HEK293 (cell line): ENCODE results near the gene KCTD15.
A peak's percentile ranks its signal among the peaks of the same experiment; 100 is the strongest.

Experiments used
- CTCF ChIA-PET: fragments of 350-600 bp; formaldehyde crosslinking; extraction: SDS; loops from one replicate; lab custom pipeline; 2021; ENCODE audit warnings: antibody characterized with exemption; lab: Yijun Ruan, JAX
- POLR2A ChIA-PET: fragments of 300-600 bp; formaldehyde crosslinking; extraction: SDS; loops from one replicate; lab custom pipeline; 2020; ENCODE audit warnings: antibody characterized with exemption, inconsistent platforms; lab: Yijun Ruan, JAX
- H3K27ac ChIP-seq: fragments of 200-500 bp; sonication (Bioruptor generic); 2 replicates; pipeline ENCODE4 v1.5.1; 2014; ENCODE audit warnings: low read depth, low read length, control low read depth, inconsistent platforms; ENCODE audit errors: extremely low read depth
- H3K36me3 ChIP-seq, 2 experiments: fragments of 200-500 bp in 1 of 2; sonication (Bioruptor generic) in 1 of 2; 1 replicate in 1 of 2; 2 replicates in 1 of 2; pipeline ENCODE4 v1.5.1; 2014 to 2017; ENCODE audit warnings: inconsistent platforms in 2 of 2, low read length in 2 of 2; ENCODE audit not compliant: control insufficient read depth in 2 of 2, insufficient read depth in 1 of 2
- H3K4me1 ChIP-seq: fragments of 200-500 bp; sonication (Bioruptor generic); 2 replicates; pipeline ENCODE4 v1.5.1; 2014; ENCODE audit warnings: mild to moderate bottlenecking, low read length, inconsistent platforms; ENCODE audit not compliant: control insufficient read depth, insufficient read depth
- H3K4me3 ChIP-seq: 2 replicates; pipeline ENCODE4 v1.5.1; 2011; ENCODE audit warnings: low read depth, mild to moderate bottlenecking, control low read depth, low read length, moderate library complexity
- H3K9me3 ChIP-seq: fragments of 200-500 bp; sonication (Bioruptor generic); 2 replicates; pipeline ENCODE4 v1.5.1; 2014; ENCODE audit warnings: low read depth, low read length, inconsistent platforms; ENCODE audit not compliant: control insufficient read depth, insufficient read depth
- GLI2 ChIP-seq: fragments of 450-650 bp; formaldehyde crosslinking; IDR thresholded peaks from 2 replicates; pipeline ENCODE4; 2017; ENCODE audit warnings: missing biosample characterization, missing genetic modification characterization, low read depth, borderline replicate concordance
- GLIS1 ChIP-seq: fragments of 450-650 bp; formaldehyde crosslinking; IDR thresholded peaks from 2 replicates; pipeline ENCODE4 v1.5.1; 2016; ENCODE audit warnings: missing biosample characterization, missing genetic modification characterization
- GLIS2 ChIP-seq: fragments of 450-650 bp; formaldehyde crosslinking; IDR thresholded peaks from 2 replicates; pipeline ENCODE4 v1.5.1; 2016; ENCODE audit warnings: missing biosample characterization, missing genetic modification characterization
- SETDB1 ChIP-seq: IDR thresholded peaks from one replicate; pipeline ENCODE4 v1.6.1; 2017; ENCODE audit warnings: mild to moderate bottlenecking, low read length, moderate library complexity, mixed read lengths; ENCODE audit not compliant: insufficient read length
- ZBTB20 ChIP-seq: fragments of 450-650 bp; formaldehyde crosslinking; IDR thresholded peaks from 2 replicates; pipeline ENCODE4 v1.5.1; 2016; ENCODE audit warnings: missing biosample characterization, missing genetic modification characterization
- ZBTB26 ChIP-seq: fragments of 450-650 bp; formaldehyde crosslinking; optimal IDR thresholded peaks from 2 replicates; pipeline ENCODE3; 2016; ENCODE audit warnings: missing biosample characterization, mild to moderate bottlenecking, missing genetic modification characterization
- ZBTB48 ChIP-seq: fragments of 450-650 bp; formaldehyde crosslinking; IDR thresholded peaks from 2 replicates; pipeline ENCODE4 v1.5.1; 2016; ENCODE audit warnings: missing biosample characterization, missing genetic modification characterization
- ZFHX2 ChIP-seq: fragments of 450-650 bp; formaldehyde crosslinking; conservative IDR thresholded peaks from 2 replicates; pipeline ENCODE4 v1.5.1; 2016; ENCODE audit warnings: missing biosample characterization, missing genetic modification characterization
- ZIC2 ChIP-seq: fragments of 450-650 bp; formaldehyde crosslinking; IDR thresholded peaks from 2 replicates; pipeline ENCODE4 v1.5.1; 2016; ENCODE audit warnings: missing biosample characterization, missing genetic modification characterization
- ZNF248 ChIP-seq: fragments of 450-650 bp; formaldehyde crosslinking; IDR thresholded peaks from 2 replicates; pipeline ENCODE4 v1.5.1; 2017; ENCODE audit warnings: missing biosample characterization, missing genetic modification characterization
- ZNF362 ChIP-seq: fragments of 450-650 bp; formaldehyde crosslinking; IDR thresholded peaks from 2 replicates; pipeline ENCODE4 v1.5.1; 2016; ENCODE audit warnings: missing biosample characterization, missing genetic modification characterization
- ZNF394 ChIP-seq: fragments of 450-650 bp; formaldehyde crosslinking; IDR thresholded peaks from 2 replicates; pipeline ENCODE4 v1.5.1; 2016; ENCODE audit warnings: missing biosample characterization, missing genetic modification characterization, mild to moderate bottlenecking, moderate library complexity, borderline replicate concordance
- ZNF473 ChIP-seq: fragments of 450-650 bp; formaldehyde crosslinking; IDR thresholded peaks from 2 replicates; pipeline ENCODE4 v1.5.1; 2017; ENCODE audit warnings: missing biosample characterization, missing genetic modification characterization
- ZNF558 ChIP-seq: fragments of 450-650 bp; formaldehyde crosslinking; IDR thresholded peaks from 2 replicates; pipeline ENCODE4 v1.5.1; 2016; ENCODE audit warnings: missing biosample characterization, missing genetic modification characterization
- ZNF596 ChIP-seq: fragments of 450-650 bp; IDR thresholded peaks from 2 replicates; pipeline ENCODE4 v1.5.0; 2018; ENCODE audit warnings: missing biosample characterization, mild to moderate bottlenecking, missing genetic modification characterization, moderate library complexity
- ZNF623 ChIP-seq: fragments of 450-650 bp; formaldehyde crosslinking; IDR thresholded peaks from 2 replicates; pipeline ENCODE4 v1.5.1; 2016; ENCODE audit warnings: missing biosample characterization, missing genetic modification characterization
- ZNF654 ChIP-seq: fragments of 450-650 bp; formaldehyde crosslinking; IDR thresholded peaks from 2 replicates; pipeline ENCODE4 v1.5.1; 2016; ENCODE audit warnings: low read depth, missing biosample characterization, missing genetic modification characterization
- ZNF701 ChIP-seq: fragments of 450-650 bp; formaldehyde crosslinking; IDR thresholded peaks from 2 replicates; pipeline ENCODE4 v1.5.1; 2016; ENCODE audit warnings: missing biosample characterization, missing genetic modification characterization
- ZNF785 ChIP-seq: fragments of 450-650 bp; formaldehyde crosslinking; IDR thresholded peaks from 2 replicates; pipeline ENCODE4 v1.5.1; 2016; ENCODE audit warnings: missing biosample characterization, missing genetic modification characterization
- TF ChIP-seq, protein P1 (sequence below): fragments of 450-650 bp; formaldehyde crosslinking; IDR thresholded peaks from 2 replicates; pipeline ENCODE4 v1.5.1; 2016; ENCODE audit warnings: missing biosample characterization, missing genetic modification characterization
- TF ChIP-seq, protein P2 (sequence below): fragments of 450-650 bp; formaldehyde crosslinking; conservative IDR thresholded peaks from 2 replicates; pipeline ENCODE4 v1.5.1; 2016; ENCODE audit warnings: low read depth, missing biosample characterization, missing genetic modification characterization

KCTD15 gene

GRCh38 chr19:33773704-33774624 is 22.7 kb upstream of the KCTD15 start:
- ChIA-PET POLR2A (no interaction called here), CTCF (interaction anchor here (0.5 to 9.1 kb wide), 13 partner anchors 11 to 963 kb away, joined by 3 to 272 read pairs (median 4); no protein-coding TSS in a partner anchor)
- H3K9me3 ChIP-seq, result no peaks in the 10 kb centered on the region
- no peak overlapping the region for H3K27ac ChIP-seq
- H3K4me3 ChIP-seq, result no peak overlapping the region
- peaks cover 4% of the 10 kb centered on the region for H3K4me1 ChIP-seq
- TF ChIP-seq ZNF248 (tag by site-specific recombination) (no peak), ZNF596 (tag by site-specific recombination) (no peak), GLIS2 (tag by site-specific recombination) (0 out of 2 replicates have a peak, but pooled peaks have one; percentile 28), GLIS1 (tag by site-specific recombination) (peak; percentile 83), ZIC2 (tag by site-specific recombination) (peak; percentile 93), ZNF785 (tag by site-specific recombination) (no peak), ZNF654 (tag by site-specific recombination) (0 out of 2 replicates have a peak, but pooled peaks have one; percentile 10), ZFHX2 (tag by site-specific recombination) (peak; percentile 53)
- H3K36me3 ChIP-seq, result peaks cover 0 to 7% of the 10 kb centered on the region in 2 experiments; a peak in 1 of 3 replicates

GRCh38 chr19:33774751-33775150 is 21.9 kb upstream of the KCTD15 start:
- TF ChIP-seq GLI2 (tag by site-specific recombination) (no peak), ZBTB26 (no peak), ZNF558 (no peak), ZNF473 (tag by site-specific recombination) (no peak), ZBTB48 (tag by site-specific recombination) (no peak), ZNF623 (tag by site-specific recombination) (no peak), ZNF701 (tag by site-specific recombination) (no peak), SETDB1 (no peak), ZNF362 (tag by site-specific recombination) (no peak), ZBTB20 (tag by site-specific recombination) (no peak), ZNF394 (tag by site-specific recombination) (no peak)
- TF ChIP-seq, protein P1, sequence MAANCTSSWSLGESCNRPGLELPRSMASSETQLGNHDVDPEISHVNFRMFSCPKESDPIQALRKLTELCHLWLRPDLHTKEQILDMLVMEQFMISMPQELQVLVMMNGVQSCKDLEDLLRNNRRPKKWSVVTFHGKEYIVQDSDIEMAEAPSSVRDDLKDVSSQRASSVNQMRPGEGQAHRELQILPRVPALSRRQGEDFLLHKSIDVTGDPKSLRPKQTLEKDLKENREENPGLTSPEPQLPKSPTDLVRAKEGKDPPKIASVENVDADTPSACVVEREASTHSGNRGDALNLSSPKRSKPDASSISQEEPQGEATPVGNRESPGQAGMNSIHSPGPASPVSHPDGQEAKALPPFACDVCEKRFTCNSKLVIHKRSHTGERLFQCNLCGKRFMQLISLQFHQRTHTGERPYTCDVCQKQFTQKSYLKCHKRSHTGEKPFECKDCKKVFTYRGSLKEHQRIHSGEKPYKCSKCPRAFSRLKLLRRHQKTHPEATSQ, result no peak
- TF ChIP-seq, protein P2, sequence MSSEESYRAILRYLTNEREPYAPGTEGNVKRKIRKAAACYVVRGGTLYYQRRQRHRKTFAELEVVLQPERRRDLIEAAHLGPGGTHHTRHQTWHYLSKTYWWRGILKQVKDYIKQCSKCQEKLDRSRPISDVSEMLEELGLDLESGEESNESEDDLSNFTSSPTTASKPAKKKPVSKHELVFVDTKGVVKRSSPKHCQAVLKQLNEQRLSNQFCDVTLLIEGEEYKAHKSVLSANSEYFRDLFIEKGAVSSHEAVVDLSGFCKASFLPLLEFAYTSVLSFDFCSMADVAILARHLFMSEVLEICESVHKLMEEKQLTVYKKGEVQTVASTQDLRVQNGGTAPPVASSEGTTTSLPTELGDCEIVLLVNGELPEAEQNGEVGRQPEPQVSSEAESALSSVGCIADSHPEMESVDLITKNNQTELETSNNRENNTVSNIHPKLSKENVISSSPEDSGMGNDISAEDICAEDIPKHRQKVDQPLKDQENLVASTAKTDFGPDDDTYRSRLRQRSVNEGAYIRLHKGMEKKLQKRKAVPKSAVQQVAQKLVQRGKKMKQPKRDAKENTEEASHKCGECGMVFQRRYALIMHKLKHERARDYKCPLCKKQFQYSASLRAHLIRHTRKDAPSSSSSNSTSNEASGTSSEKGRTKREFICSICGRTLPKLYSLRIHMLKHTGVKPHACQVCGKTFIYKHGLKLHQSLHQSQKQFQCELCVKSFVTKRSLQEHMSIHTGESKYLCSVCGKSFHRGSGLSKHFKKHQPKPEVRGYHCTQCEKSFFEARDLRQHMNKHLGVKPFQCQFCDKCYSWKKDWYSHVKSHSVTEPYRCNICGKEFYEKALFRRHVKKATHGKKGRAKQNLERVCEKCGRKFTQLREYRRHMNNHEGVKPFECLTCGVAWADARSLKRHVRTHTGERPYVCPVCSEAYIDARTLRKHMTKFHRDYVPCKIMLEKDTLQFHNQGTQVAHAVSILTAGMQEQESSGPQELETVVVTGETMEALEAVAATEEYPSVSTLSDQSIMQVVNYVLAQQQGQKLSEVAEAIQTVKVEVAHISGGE (tag by site-specific recombination), result no peak
- TF ChIP-seq, all 188 proteins: peak for 0
- POLR2A ChIA-PET, result no interaction called here
- CTCF ChIA-PET, result interaction anchor here (0.6 to 9.1 kb wide), 10 partner anchors 10 to 585 kb away, joined by 3 to 272 read pairs (median 4); no protein-coding TSS in a partner anchor
- Histone ChIP-seq H3K4me3 (no peak overlapping the region), H3K4me1 (peaks cover 4% of the 10 kb centered on the region), H3K36me3 (peaks cover 0 to 7% of the 10 kb centered on the region in 2 experiments; a peak in 1 of 3 replicates), H3K9me3 (no peaks in the 10 kb centered on the region), H3K27ac (no peak overlapping the region)
